Ovary (tissue), 9 donors: ENCODE results near the gene AMMECR1L. TPM values are rescaled to one million over a fixed set of nuclear protein-coding genes. Genes with fewer than 3 reads are reported as not detected.

Experiments
- DNase-seq, 5 donors: peaks; one replicate each; pipeline ENCODE4 v3.0.0-alpha.2; 2019 to 2020
- H3K27ac ChIP-seq, 2 donors: fragments of 200-600 bp; one replicate each; pipeline versions ENCODE4 v1.5.1 to v1.8.0; 2019 to 2022
- H3K27me3 ChIP-seq: fragments of 200-600 bp; one replicate; pipeline ENCODE4 v1.8.0; 2022
- H3K36me3 ChIP-seq: fragments of 200-600 bp; sonication (generic); one replicate; pipeline ENCODE4 v1.5.1; 2019
- H3K4me1 ChIP-seq: one replicate; pipeline ENCODE4 v1.8.1; 2013; ENCODE audit warnings: mild to moderate bottlenecking, moderate library complexity; ENCODE audit not compliant: insufficient read depth
- H3K4me3 ChIP-seq: fragments of 200-600 bp; sonication (generic); one replicate; pipeline ENCODE4 v1.5.1; 2017
- H3K9me3 ChIP-seq, 2 donors: fragments of 200-600 bp in 1 of 2; sonication (generic) in 1 of 2; one replicate each; pipeline versions ENCODE4 v1.5.1 to v1.8.1; 2013 to 2019; ENCODE audit warnings: mild to moderate bottlenecking in 1 of 2, moderate library complexity in 1 of 2
- EP300 ChIP-seq: sonication (generic); formaldehyde crosslinking; IDR thresholded peaks from one replicate; pipeline ENCODE4 v1.6.1; 2017; ENCODE audit warnings: antibody characterized with exemption
- POLR2A ChIP-seq: fragments of 450-650 bp; IDR thresholded peaks from one replicate; pipeline ENCODE4 v1.6.1; 2017; ENCODE audit warnings: antibody characterized with exemption, mild to moderate bottlenecking, moderate library complexity
- WGBS, 3 donors: extraction: QIAGEN DNeasy Blood & Tissue Kit in 1 of 3; methylation state at CpG; one replicate each; pipeline versions ENCODE4 v1.1.5 to v1.1.7; 2013 to 2017; 5-methylcytosine and 5-hydroxymethylcytosine counted together
- intact Hi-C, 4 donors: fragments of 100-400 bp; cut with DNase I; formaldehyde crosslinking; loops; one replicate each; pipeline versions ENCODE4 v1.11.0 to v1.15.1; 2022 to 2023
- polyA plus RNA-seq, 2 donors: library from polyadenylated mRNA; stranded (reverse); fragments of 200-250 nt in 1 of 2; fragments of 350-450 nt in 1 of 2; fragmentation: Illumina TruSeq in 1 of 2; extraction: RNeasy Lipid Tissue Mini Kit (QIAGEN cat#74804) in 1 of 2; gene quantifications; one replicate each; pipeline ENCODE4 v1.2.3, GENCODE V29; 2013 to 2014
- total RNA-seq, 7 donors: library from RNA; depleted of rRNA in 2 of 7; stranded (reverse); fragments of >200 nt in 2 of 7; fragmentation: NEBNext Ultra II Directional in 3 of 7; extraction: Animal tissue kit (Norgen Biotek cat#: 25700) in 3 of 7; gene quantifications; one replicate each; pipeline versions ENCODE4 v1.1.0 to v1.2.4, GENCODE V29; 2016 to 2023
- TF ChIP-seq, protein P1 (sequence below), 3 donors: fragments of 450-650 bp in 2 of 3; fragments of 200-600 bp in 1 of 3; IDR thresholded peaks; one replicate each; pipeline versions ENCODE4 v1.5.1 to v1.8.0; 2016 to 2022; ENCODE audit warnings: antibody characterized with exemption in 3 of 3, mild to moderate bottlenecking in 1 of 3
- donor health status: DM: no; HTN: no; CAD: no; lungs with moderate emphysema.
- donor health status: DM: no; HTN: no; CAD: no.
- donor health status: Bipolar disorder and iron deficiency.
- donor health status: DM: yes; HTN: yes; CAD: no.
- donor health status: DM: no; HTN: no; CAD: no.
- donor health status: DM: yes; HTN: yes; CAD: no.

The AMMECR1L gene
- total and polyA plus RNA-seq, 9 donors = 7.7 to 18.8 (median 15.7) TPM

GRCh38 chr2:127927384-127927783 lies 41.6 kb upstream of the AMMECR1L start:
- intact Hi-C loops = no loop called here
- H3K36me3 ChIP-seq = no peaks in the 10 kb centered on the region
- H3K9me3 ChIP-seq = no peaks in the 10 kb centered on the region
- no peak for TF ChIP-seq POLR2A
- no peak for TF ChIP-seq EP300
- TF ChIP-seq, protein P1, sequence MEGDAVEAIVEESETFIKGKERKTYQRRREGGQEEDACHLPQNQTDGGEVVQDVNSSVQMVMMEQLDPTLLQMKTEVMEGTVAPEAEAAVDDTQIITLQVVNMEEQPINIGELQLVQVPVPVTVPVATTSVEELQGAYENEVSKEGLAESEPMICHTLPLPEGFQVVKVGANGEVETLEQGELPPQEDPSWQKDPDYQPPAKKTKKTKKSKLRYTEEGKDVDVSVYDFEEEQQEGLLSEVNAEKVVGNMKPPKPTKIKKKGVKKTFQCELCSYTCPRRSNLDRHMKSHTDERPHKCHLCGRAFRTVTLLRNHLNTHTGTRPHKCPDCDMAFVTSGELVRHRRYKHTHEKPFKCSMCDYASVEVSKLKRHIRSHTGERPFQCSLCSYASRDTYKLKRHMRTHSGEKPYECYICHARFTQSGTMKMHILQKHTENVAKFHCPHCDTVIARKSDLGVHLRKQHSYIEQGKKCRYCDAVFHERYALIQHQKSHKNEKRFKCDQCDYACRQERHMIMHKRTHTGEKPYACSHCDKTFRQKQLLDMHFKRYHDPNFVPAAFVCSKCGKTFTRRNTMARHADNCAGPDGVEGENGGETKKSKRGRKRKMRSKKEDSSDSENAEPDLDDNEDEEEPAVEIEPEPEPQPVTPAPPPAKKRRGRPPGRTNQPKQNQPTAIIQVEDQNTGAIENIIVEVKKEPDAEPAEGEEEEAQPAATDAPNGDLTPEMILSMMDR (IDR thresholded peaks at IDR 0.05) = no peak
- DNase-seq = no peak
- H3K4me3 ChIP-seq = no peak overlapping the region
- no peaks in the 10 kb centered on the region for H3K4me1 ChIP-seq
- WGBS, 3 donors = 85 to 93% (median 92%) methylated on average over 3 of the region's 3 CpGs
- H3K27me3 ChIP-seq = no peaks in the 10 kb centered on the region
- no peak overlapping the region for H3K27ac ChIP-seq

DNA sequence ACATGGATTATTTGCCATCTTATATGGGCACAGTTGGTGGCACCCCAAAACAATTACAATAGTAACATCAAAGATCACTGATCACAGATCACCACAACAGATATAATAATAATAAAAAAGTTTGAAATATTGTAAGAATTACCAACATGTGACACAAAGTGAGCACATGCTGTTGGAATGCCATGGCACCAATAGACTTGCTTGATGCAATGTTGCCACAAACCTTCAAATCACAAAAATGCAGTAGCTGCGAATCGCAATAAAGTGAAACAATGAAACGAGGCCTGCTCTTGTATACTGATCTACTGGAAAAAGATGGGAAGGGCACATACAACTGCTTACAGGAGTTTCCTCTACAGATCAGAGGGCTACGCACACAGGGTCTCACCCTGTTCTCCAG lies 32.2 kb upstream of the AMMECR1L start:
- intact Hi-C loops = no loop called here
- no peak for TF ChIP-seq EP300
- TF ChIP-seq POLR2A = no peak
- TF ChIP-seq, protein P1 (IDR thresholded peaks at IDR 0.05) = no peak
- H3K27ac ChIP-seq = no peak overlapping the region
- no peaks in the 10 kb centered on the region for H3K36me3 ChIP-seq
- H3K9me3 ChIP-seq = no peaks in the 10 kb centered on the region
- no peak for DNase-seq
- no peak overlapping the region for H3K4me3 ChIP-seq
- 95 to 96% (median 96%) methylated on average over 4 of the region's 4 CpGs for WGBS, 3 donors
- H3K4me1 ChIP-seq = no peaks in the 10 kb centered on the region
- H3K27me3 ChIP-seq = no peaks in the 10 kb centered on the region

GRCh38 chr2:127913808-127914457 lies 28.2 kb upstream of the AMMECR1L start:
- no peak overlapping the region for H3K4me3 ChIP-seq
- intact Hi-C loops = no loop called here
- WGBS, 3 donors = 90 to 95% (median 90%) methylated on average over 8 of the region's 8 CpGs
- no peak for DNase-seq
- H3K4me1 ChIP-seq = no peaks in the 10 kb centered on the region
- H3K36me3 ChIP-seq = no peaks in the 10 kb centered on the region
- no peaks in the 10 kb centered on the region for H3K27me3 ChIP-seq
- H3K9me3 ChIP-seq = no peaks in the 10 kb centered on the region
- no peak overlapping the region for H3K27ac ChIP-seq
- TF ChIP-seq EP300 = no peak
- TF ChIP-seq, protein P1 (IDR thresholded peaks at IDR 0.05) = no peak
- no peak for TF ChIP-seq POLR2A

- Histone ChIP-seq H3K36me3 (no peaks in the 10 kb centered on the region), H3K4me1 (no peaks in the 10 kb centered on the region), H3K27ac (no peak overlapping the region), H3K4me3 (no peak overlapping the region), H3K9me3 (no peaks in the 10 kb centered on the region), H3K27me3 (no peaks in the 10 kb centered on the region)
- no peak for DNase-seq
- intact Hi-C loops = no loop called here
- TF ChIP-seq, protein P1 (IDR thresholded peaks at IDR 0.05) = no peak
- TF ChIP-seq EP300 = no peak
- TF ChIP-seq POLR2A = no peak
- 62 to 65% (median 62%) methylated on average over 2 of the region's 2 CpGs for WGBS, 3 donors
Measured at GRCh38 chr2:127911737-127912136, 26.0 kb upstream of the AMMECR1L start.
